HTERT RPE-1 (cell line): ENCODE data around the gene KLHL42.
"Not testable (repeated sequence)": the region's sequence is repeated elsewhere in the genome, so short reads cannot be mapped to it uniquely, and the experiment has no call there.

Experiments used
- in situ Hi-C: fragments of 300-500 bp; cut with MboI; formaldehyde crosslinking; loops from 4 replicates; pipeline ENCODE4 v1.14.3; 2020; ENCODE audit warnings: low sequenced_read_pairs

The KLHL42 gene

GRCh38 chr12:27779920-27780611, at the start of gene KLHL42, which contains the start of gene MANSC4:
Gene KLHL42, plus strand, starts transcription at chr12:27780233. Its CDS starts 98 bp downstream, at chr12:27780331.
Gene MANSC4, minus strand, starts transcription at chr12:27780236. Its CDS starts 8,960 bp downstream, at chr12:27771276.
- in situ Hi-C loops = no loop called here

- in situ Hi-C loops = no loop called here
Observed at GRCh38 chr12:27732281-27732680, 47.8 kb upstream of the KLHL42 start.

GRCh38 chr12:27733052-27733656, 46.9 kb upstream of the KLHL42 start:
- in situ Hi-C loops = no loop called here

- in situ Hi-C loops = no loop called here
Observed at GRCh38 chr12:27733791-27734190, 46.2 kb upstream of the KLHL42 start.

- in situ Hi-C loops = not testable (repeated sequence)
Observed at GRCh38 chr12:27734321-27734720, 45.7 kb upstream of the KLHL42 start.

GRCh38 chr12:27743601-27744000, 36.4 kb upstream of the KLHL42 start:
- in situ Hi-C loops = no loop called here

- in situ Hi-C loops = not testable (repeated sequence)
Observed at GRCh38 chr12:27745734-27746133, 34.3 kb upstream of the KLHL42 start.

GRCh38 chr12:27747111-27747820, 32.8 kb upstream of the KLHL42 start:
- in situ Hi-C loops = no loop called here

- in situ Hi-C loops = no loop called here
Observed at GRCh38 chr12:27751386-27752047, 28.5 kb upstream of the KLHL42 start.

GRCh38 chr12:27754795-27755194, 25.2 kb upstream of the KLHL42 start:
- in situ Hi-C loops = no loop called here

GRCh38 chr12:27756670-27757195, 23.3 kb upstream of the KLHL42 start:
- in situ Hi-C loops = no loop called here

- in situ Hi-C loops = no loop called here
Observed at GRCh38 chr12:27762757-27763156, 17.3 kb upstream of the KLHL42 start.

- in situ Hi-C loops = no loop called here
Observed at GRCh38 chr12:27766587-27766986, 13.4 kb upstream of the KLHL42 start.

GRCh38 chr12:27769142-27769673, 10.8 kb upstream of the KLHL42 start:
- in situ Hi-C loops = no loop called here

- in situ Hi-C loops = no loop called here
Observed at GRCh38 chr12:27771481-27772327, 8.3 kb upstream of the KLHL42 start.

GRCh38 chr12:27772328-27773049, 7.5 kb upstream of the KLHL42 start:
- in situ Hi-C loops = no loop called here

- in situ Hi-C loops = no loop called here
Observed at GRCh38 chr12:27777141-27777540, 2.9 kb upstream of the KLHL42 start.

GRCh38 chr12:27778206-27778605, 1.8 kb upstream of the KLHL42 start:
- in situ Hi-C loops = no loop called here

- in situ Hi-C loops = no loop called here
Observed at GRCh38 chr12:27779416-27779919, 565 bp upstream of the KLHL42 start.
